Gastrocnemius medialis (tissue), 4 donors: ENCODE data around the gene SPRN. TPM values are rescaled to one million over a fixed set of nuclear protein-coding genes. Genes with fewer than 3 reads are reported as not detected.
A peak's percentile ranks its signal among the peaks of the same experiment; 100 is the strongest.
"Not testable (repeated sequence)": the region's sequence is repeated elsewhere in the genome, so short reads cannot be mapped to it uniquely, and the experiment has no call there.

Source experiments
- ATAC-seq, 2 donors: fragments of 150-250 bp; one replicate each; pipeline ENCODE4 v1.9.1; 2016
- DNase-seq, 2 donors: peaks; one replicate each; pipeline ENCODE4 v3.0.0-alpha.2; 2019
- H3K27ac ChIP-seq, 4 donors: fragments of 200-600 bp; sonication (generic); 1 replicate in 1 of 4; 2 replicates in 3 of 4; pipeline ENCODE4 v1.5.1; 2016 to 2018; ENCODE audit warnings: mild to moderate bottlenecking in 2 of 4, moderate library complexity in 1 of 4
- H3K27me3 ChIP-seq, 3 donors: fragments of 200-600 bp; sonication (generic) in 2 of 3; 1 replicate in 1 of 3; 2 replicates in 2 of 3; pipeline versions ENCODE4 v1.5.1 to v1.6.0; 2016 to 2019; ENCODE audit warnings: mild to moderate bottlenecking in 1 of 3, moderate library complexity in 1 of 3
- H3K36me3 ChIP-seq, 2 donors: fragments of 200-600 bp; sonication (generic) in 1 of 2; one replicate each; pipeline ENCODE4 v1.5.1; 2017 to 2018
- H3K4me1 ChIP-seq, 2 donors: fragments of 200-600 bp; sonication (generic) in 1 of 2; one replicate each; pipeline ENCODE4 v1.5.1; 2016 to 2017; ENCODE audit warnings: mild to moderate bottlenecking in 2 of 2
- H3K4me3 ChIP-seq, 4 donors: fragments of 200-600 bp; sonication (generic) in 3 of 4; 1 replicate in 1 of 4; 2 replicates in 3 of 4; pipeline ENCODE4 v1.5.1; 2016 to 2019; ENCODE audit warnings: mild to moderate bottlenecking in 2 of 4
- H3K9me3 ChIP-seq, 3 donors: fragments of 200-600 bp; sonication (generic) in 2 of 3; 1 replicate in 1 of 3; 2 replicates in 2 of 3; pipeline ENCODE4 v1.5.1; 2016 to 2019
- CTCF ChIP-seq, 5 experiments: fragments of 450-650 bp in 3 of 5; fragments of 200-600 bp in 2 of 5; sonication (generic) in 2 of 5; IDR thresholded peaks in 4 of 5; conservative IDR thresholded peaks in 1 of 5; 1 replicate in 4 of 5; 2 replicates in 1 of 5; pipeline ENCODE4 v1.5.1; 2016 to 2019; ENCODE audit warnings: antibody characterized with exemption in 5 of 5, mild to moderate bottlenecking in 3 of 5, moderate library complexity in 3 of 5
- POLR2A ChIP-seq, 2 donors: fragments of 450-650 bp; IDR thresholded peaks; one replicate each; pipeline ENCODE4 v1.6.1; 2017; ENCODE audit warnings: antibody characterized with exemption in 2 of 2, mild to moderate bottlenecking in 2 of 2, moderate library complexity in 2 of 2
- in situ Hi-C, 4 donors: fragments of 200-750 bp; cut with MboI; loops; one replicate each; pipeline versions ENCODE4 v1.15.0 to v1.8.0; 2017; ENCODE audit warnings: low sequenced_read_pairs in 4 of 4
- intact Hi-C: fragments of 100-400 bp; cut with DNase I; formaldehyde crosslinking; loops from one replicate; pipeline ENCODE4 v1.15.1; 2023; ENCODE audit warnings: low total_unique reads
- total RNA-seq, 4 donors: library from RNA; depleted of rRNA; stranded (reverse); fragments of >200 nt; gene quantifications; one replicate each; pipeline versions ENCODE4 v1.1.0 to v1.2.3, GENCODE V29; 2016

SPRN gene
- total RNA-seq, 4 donors from 2014 or later = not detected

- no peak overlapping the region for H3K4me3 ChIP-seq
- no peak for TF ChIP-seq POLR2A (IDR thresholded peaks at IDR 0.05)
- TF ChIP-seq CTCF (IDR thresholded peaks at IDR 0.05 in 4 of 5, conservative IDR thresholded peaks at IDR 0.05 in 1 of 5) = no peak
- no peak overlapping the region for H3K27ac ChIP-seq
- DNase-seq = peak in 1 of 2 donors; percentile 9
- peaks cover 0 to 15% (median 0%) of the 10 kb centered on the region in 3 donors for H3K9me3 ChIP-seq
- H3K27me3 ChIP-seq = no peaks in the 10 kb centered on the region
- peaks cover 0 to 3% of the 10 kb centered on the region in 2 donors for H3K36me3 ChIP-seq
- intact Hi-C loops (no loop called here), in situ Hi-C loops (no loop called here)
- ATAC-seq = no peak
- H3K4me1 ChIP-seq = no peaks in the 10 kb centered on the region
Observed at GRCh38 chr10:133444342-133445267, 20.2 kb upstream of the SPRN start.

- intact Hi-C loops = no loop called here
- peak in 1 of 2 donors; percentile 9 for DNase-seq
- H3K27ac ChIP-seq = no peak overlapping the region
- peaks cover 0 to 3% of the 10 kb centered on the region in 2 donors for H3K36me3 ChIP-seq
- no peaks in the 10 kb centered on the region for H3K27me3 ChIP-seq
- peaks cover 0 to 5% (median 0%) of the 10 kb centered on the region in 3 donors for H3K9me3 ChIP-seq
- no peak for ATAC-seq
- no peaks in the 10 kb centered on the region for H3K4me1 ChIP-seq
- TF ChIP-seq POLR2A (IDR thresholded peaks at IDR 0.05) (no peak), CTCF (IDR thresholded peaks at IDR 0.05 in 4 of 5, conservative IDR thresholded peaks at IDR 0.05 in 1 of 5) (no peak)
- in situ Hi-C loops = no loop called here
- H3K4me3 ChIP-seq = no peak overlapping the region
Observed at GRCh38 chr10:133442967-133443924, 18.8 kb upstream of the SPRN start.

- Histone ChIP-seq H3K27ac (no peak overlapping the region), H3K36me3 (no peaks in the 10 kb centered on the region), H3K9me3 (no peaks in the 10 kb centered on the region), H3K4me3 (no peak overlapping the region), H3K27me3 (no peaks in the 10 kb centered on the region), H3K4me1 (no peaks in the 10 kb centered on the region)
- DNase-seq (peak in 1 of 2 donors; percentile 6), ATAC-seq (no peak)
- in situ Hi-C loops (no loop called here), intact Hi-C loops (no loop called here)
- no peak for TF ChIP-seq CTCF (IDR thresholded peaks at IDR 0.05 in 4 of 5, conservative IDR thresholded peaks at IDR 0.05 in 1 of 5)
- no peak for TF ChIP-seq POLR2A (IDR thresholded peaks at IDR 0.05)
Observed at GRCh38 chr10:133442191-133442966, 18.0 kb upstream of the SPRN start.

GRCh38 chr10:133441780-133442179 lies 17.4 kb upstream of the SPRN start:
- in situ Hi-C loops = no loop called here
- TF ChIP-seq POLR2A (IDR thresholded peaks at IDR 0.05) = no peak
- TF ChIP-seq CTCF (IDR thresholded peaks at IDR 0.05 in 4 of 5, conservative IDR thresholded peaks at IDR 0.05 in 1 of 5) = no peak
- H3K27me3 ChIP-seq = no peaks in the 10 kb centered on the region
- ATAC-seq (no peak), DNase-seq (peak in 1 of 2 donors; percentile 2)
- no peaks in the 10 kb centered on the region for H3K36me3 ChIP-seq
- H3K4me3 ChIP-seq = no peak overlapping the region
- H3K27ac ChIP-seq = no peak overlapping the region
- H3K9me3 ChIP-seq = no peaks in the 10 kb centered on the region
- H3K4me1 ChIP-seq = no peaks in the 10 kb centered on the region
- intact Hi-C loops = no loop called here

GRCh38 chr10:133441356-133441755 lies 16.9 kb upstream of the SPRN start:
- H3K27ac ChIP-seq, H3K36me3 ChIP-seq, H3K4me1 ChIP-seq, in situ Hi-C loops, H3K27me3 ChIP-seq, H3K4me3 ChIP-seq, H3K9me3 ChIP-seq, intact Hi-C loops, ATAC-seq: not testable (repeated sequence)
- DNase-seq = peak in 1 of 2 donors; percentile 3
